GM21447 (cell line): Measurements from ENCODE around the gene COL4A1.

Experiments
- ATAC-seq: cut with Tn5 transposase; IDR thresholded peaks from one replicate; pipeline ENCODE4 v1.9.1; 2021; ENCODE audit not compliant: unreplicated experiment

The COL4A1 gene

GRCh38 chr13:110227864-110228643, 78.9 kb downstream of the COL4A1 start:
- no peak for ATAC-seq

GRCh38 chr13:110227416-110227815, 79.5 kb downstream of the COL4A1 start:
- ATAC-seq: no peak

- no peak for ATAC-seq
Observed at GRCh38 chr13:110225609-110226574, 81.1 kb downstream of the COL4A1 start.

GRCh38 chr13:110225003-110225402, 82.0 kb downstream of the COL4A1 start:
- ATAC-seq: no peak

GRCh38 chr13:110224519-110224918, 82.4 kb downstream of the COL4A1 start:
- no peak for ATAC-seq

GRCh38 chr13:110221406-110222117, 85.4 kb downstream of the COL4A1 start:
- no peak for ATAC-seq

GRCh38 chr13:110220471-110220870, 86.5 kb downstream of the COL4A1 start:
- no peak for ATAC-seq

GRCh38 chr13:110218581-110219201, 88.3 kb downstream of the COL4A1 start:
- ATAC-seq: no peak

- ATAC-seq: no peak
Observed at GRCh38 chr13:110217811-110218210, 89.1 kb downstream of the COL4A1 start.

GRCh38 chr13:110217085-110217484, 89.9 kb downstream of the COL4A1 start:
- no peak for ATAC-seq

GRCh38 chr13:110216398-110217041, 90.4 kb downstream of the COL4A1 start:
- no peak for ATAC-seq

- no peak for ATAC-seq
Observed at GRCh38 chr13:110216006-110216397, 91.0 kb downstream of the COL4A1 start.

GRCh38 chr13:110215606-110216005, 91.4 kb downstream of the COL4A1 start:
- no peak for ATAC-seq

- no peak for ATAC-seq
Observed at GRCh38 chr13:110214637-110215036, 92.3 kb downstream of the COL4A1 start.

GRCh38 chr13:110213461-110214074, 93.4 kb downstream of the COL4A1 start:
- no peak for ATAC-seq

- no peak for ATAC-seq
Observed at GRCh38 chr13:110212529-110212928, 94.4 kb downstream of the COL4A1 start.

GRCh38 chr13:110211735-110212134, 95.2 kb downstream of the COL4A1 start:
- ATAC-seq: no peak

- no peak for ATAC-seq
Observed at GRCh38 chr13:110211046-110211445, 95.9 kb downstream of the COL4A1 start.

- no peak for ATAC-seq
Observed at GRCh38 chr13:110210604-110210985, 96.4 kb downstream of the COL4A1 start.
